Caco-2 (cell line): Measurements from ENCODE around the gene SPATA2L. TPM values are rescaled to one million over a fixed set of nuclear protein-coding genes. Genes with fewer than 3 reads are reported as not detected.

ENCODE experiments used
- BruUV-seq: library from RNA; stranded (reverse); fragments of 400-500 nt; replicated peaks from 2 replicates; lab custom pipeline; 2021; lab: Mats Ljungman, UMichigan
- CTCF ChIA-PET: fragments of 300-600 bp; sonication (Branson Sonifier 250); formaldehyde crosslinking; loops from one replicate; lab custom pipeline; 2022; ENCODE audit warnings: antibody characterized with exemption; lab: Charles Lee
- POLR2A ChIA-PET: fragments of 300-600 bp; sonication (Branson Sonifier 250); formaldehyde crosslinking; loops from one replicate; lab custom pipeline; 2022; ENCODE audit warnings: antibody characterized with exemption; lab: Charles Lee
- DNase-seq, 2 experiments: peaks; one replicate each; pipeline versions ENCODE4 v3.0.0 to v3.0.0-alpha.2; 2020 to 2022
- H3K27me3 ChIP-seq: replicated peaks from 2 replicates; pipeline ENCODE4 v1.6.0; 2011; ENCODE audit warnings: low read length; ENCODE audit not compliant: control insufficient read depth, insufficient read depth
- H3K36me3 ChIP-seq: 2 replicates; pipeline ENCODE4 v1.5.1; 2011; ENCODE audit warnings: low read length; ENCODE audit not compliant: control insufficient read depth, insufficient read depth
- H3K4me1 ChIP-seq: fragments of 250-450 bp; sonication (Bioruptor Pico); 2 replicates; pipeline ENCODE4 v1.5.1; 2020; ENCODE audit warnings: mild to moderate bottlenecking
- H3K4me3 ChIP-seq: 2 replicates; pipeline ENCODE4 v1.5.1; 2011; ENCODE audit warnings: low read depth, mild to moderate bottlenecking, control low read depth, low read length
- H3K9me3 ChIP-seq: fragments of 250-450 bp; sonication (Bioruptor Pico); 2 replicates; pipeline ENCODE4 v1.5.1; 2020; ENCODE audit warnings: mild to moderate bottlenecking, moderate library complexity
- H3K27ac Mint-ChIP-seq: one replicate; pipeline ENCODE4 v1.8.0; 2022; ENCODE audit warnings: mixed read lengths; ENCODE audit not compliant: unreplicated experiment
- H3K27me3 Mint-ChIP-seq: one replicate; pipeline ENCODE4 v1.8.0; 2022; ENCODE audit warnings: mixed read lengths; ENCODE audit not compliant: insufficient read depth, unreplicated experiment
- H3K36me3 Mint-ChIP-seq: one replicate; pipeline ENCODE4 v1.8.0; 2022; ENCODE audit warnings: mild to moderate bottlenecking, mixed read lengths; ENCODE audit not compliant: insufficient read depth, unreplicated experiment
- H3K4me1 Mint-ChIP-seq: one replicate; pipeline ENCODE4 v1.8.0; 2022; ENCODE audit warnings: low read depth, mixed read lengths; ENCODE audit not compliant: unreplicated experiment
- H3K4me3 Mint-ChIP-seq: one replicate; pipeline ENCODE4 v1.8.0; 2022; ENCODE audit warnings: mild to moderate bottlenecking, moderate library complexity, mixed read lengths; ENCODE audit not compliant: unreplicated experiment
- H3K9me3 Mint-ChIP-seq: one replicate; pipeline ENCODE4 v1.8.0; 2022; ENCODE audit warnings: mixed read lengths; ENCODE audit not compliant: unreplicated experiment
- intact Hi-C: fragments of 100-400 bp; cut with micrococcal nuclease; formaldehyde crosslinking; loops from one replicate; pipeline ENCODE4 v1.10.0; 2022; ENCODE audit not compliant: unreplicated experiment
- total RNA-seq: library from RNA; stranded (reverse); gene quantifications from 2 replicates; pipeline ENCODE4 v1.2.3, GENCODE V29; 2022
- TF ChIP-seq, protein P1 (sequence below), 2 experiments: fragments of 200-600 bp in 1 of 2; IDR thresholded peaks; 1 replicate in 1 of 2; 2 replicates in 1 of 2; pipeline versions ENCODE4 v1.5.1 to v1.8.0; 2011 to 2022; ENCODE audit warnings: antibody characterized with exemption in 1 of 2, control low read depth in 1 of 2, inconsistent platforms in 1 of 2, low read depth in 1 of 2, low read length in 1 of 2, mild to moderate bottlenecking in 1 of 2, moderate library complexity in 1 of 2; ENCODE audit not compliant: insufficient read depth in 1 of 2, severe bottlenecking in 1 of 2, unreplicated experiment in 1 of 2

The SPATA2L gene
- total RNA-seq, 1 experiment from 2014 or later = 16.4 TPM

GRCh38 chr16:89748921-89749320, 47.4 kb upstream of the SPATA2L start:
- Histone ChIP-seq H3K4me3 (no peak overlapping the region), H3K27me3 (no peaks in the 10 kb centered on the region), H3K36me3 (peaks cover 11% of the 10 kb centered on the region), H3K4me1 (no peaks in the 10 kb centered on the region), H3K9me3 (no peaks in the 10 kb centered on the region)
- POLR2A ChIA-PET = no interaction called here
- Mint-ChIP-seq H3K4me1 (no peaks in the 10 kb centered on the region), H3K9me3 (no peaks in the 10 kb centered on the region), H3K36me3 (peaks cover 83% of the 10 kb centered on the region), H3K27me3 (no peaks in the 10 kb centered on the region), H3K4me3 (no peak overlapping the region), H3K27ac (no peak overlapping the region)
- DNase-seq = no peak
- no TSS peak for BruUV-seq
- TF ChIP-seq, protein P1, sequence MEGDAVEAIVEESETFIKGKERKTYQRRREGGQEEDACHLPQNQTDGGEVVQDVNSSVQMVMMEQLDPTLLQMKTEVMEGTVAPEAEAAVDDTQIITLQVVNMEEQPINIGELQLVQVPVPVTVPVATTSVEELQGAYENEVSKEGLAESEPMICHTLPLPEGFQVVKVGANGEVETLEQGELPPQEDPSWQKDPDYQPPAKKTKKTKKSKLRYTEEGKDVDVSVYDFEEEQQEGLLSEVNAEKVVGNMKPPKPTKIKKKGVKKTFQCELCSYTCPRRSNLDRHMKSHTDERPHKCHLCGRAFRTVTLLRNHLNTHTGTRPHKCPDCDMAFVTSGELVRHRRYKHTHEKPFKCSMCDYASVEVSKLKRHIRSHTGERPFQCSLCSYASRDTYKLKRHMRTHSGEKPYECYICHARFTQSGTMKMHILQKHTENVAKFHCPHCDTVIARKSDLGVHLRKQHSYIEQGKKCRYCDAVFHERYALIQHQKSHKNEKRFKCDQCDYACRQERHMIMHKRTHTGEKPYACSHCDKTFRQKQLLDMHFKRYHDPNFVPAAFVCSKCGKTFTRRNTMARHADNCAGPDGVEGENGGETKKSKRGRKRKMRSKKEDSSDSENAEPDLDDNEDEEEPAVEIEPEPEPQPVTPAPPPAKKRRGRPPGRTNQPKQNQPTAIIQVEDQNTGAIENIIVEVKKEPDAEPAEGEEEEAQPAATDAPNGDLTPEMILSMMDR (IDR thresholded peaks at IDR 0.05; ENCODE audit: insufficient read depth in 1 of 2, low read depth in 1 of 2, low read length in 1 of 2, severe bottlenecking in 1 of 2, unreplicated experiment in 1 of 2) = no peak
- intact Hi-C loops = no loop called here
- CTCF ChIA-PET = interaction anchor here (0.6 kb wide), 1 partner anchor 47 kb away, joined by 5 read pairs; the partner anchor contains the start of gene SPATA2L

DNA sequence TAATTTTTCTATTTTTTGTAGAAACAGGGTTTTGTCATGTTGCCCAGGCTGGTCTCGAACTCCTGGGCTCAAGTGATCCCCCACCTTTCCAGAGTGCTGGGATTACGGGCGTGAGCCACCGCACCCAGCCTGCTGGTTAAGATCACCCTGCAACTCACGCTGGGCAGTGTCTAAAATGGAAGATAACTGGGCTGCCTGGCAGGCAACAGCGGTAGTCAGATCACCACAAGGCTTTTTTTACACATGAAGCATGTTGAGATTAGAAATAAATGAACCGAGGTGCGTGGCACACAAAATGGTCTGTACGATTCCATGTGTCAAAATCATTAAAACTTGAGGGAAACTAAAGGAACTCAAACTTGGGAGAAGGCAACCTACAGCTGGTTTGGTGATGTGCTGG, 46.6 kb upstream of the SPATA2L start:
- H3K27me3 ChIP-seq = no peaks in the 10 kb centered on the region
- ChIA-PET CTCF (no interaction called here), POLR2A (no interaction called here)
- Mint-ChIP-seq H3K4me1 (no peaks in the 10 kb centered on the region), H3K9me3 (no peaks in the 10 kb centered on the region), H3K27me3 (no peaks in the 10 kb centered on the region), H3K36me3 (peaks cover 84% of the 10 kb centered on the region), H3K4me3 (no peak overlapping the region), H3K27ac (no peak overlapping the region)
- DNase-seq = no peak
- no peaks in the 10 kb centered on the region for H3K4me1 ChIP-seq
- peaks cover 11% of the 10 kb centered on the region for H3K36me3 ChIP-seq
- intact Hi-C loops = no loop called here
- H3K9me3 ChIP-seq = no peaks in the 10 kb centered on the region
- BruUV-seq = no TSS peak
- H3K4me3 ChIP-seq = no peak overlapping the region
- TF ChIP-seq, protein P1 (IDR thresholded peaks at IDR 0.05; ENCODE audit: insufficient read depth in 1 of 2, low read depth in 1 of 2, low read length in 1 of 2, severe bottlenecking in 1 of 2, unreplicated experiment in 1 of 2) = no peak

- H3K4me3 Mint-ChIP-seq = no peak overlapping the region
- BruUV-seq = no TSS peak
- Histone ChIP-seq H3K27me3 (no peaks in the 10 kb centered on the region), H3K4me3 (no peak overlapping the region), H3K9me3 (no peaks in the 10 kb centered on the region), H3K4me1 (no peaks in the 10 kb centered on the region), H3K36me3 (peaks cover 13% of the 10 kb centered on the region)
- intact Hi-C loops = no loop called here
- ChIA-PET POLR2A (no interaction called here), CTCF (no interaction called here)
- H3K36me3 Mint-ChIP-seq = peaks cover 90% of the 10 kb centered on the region
- no peaks in the 10 kb centered on the region for H3K27me3 Mint-ChIP-seq
- TF ChIP-seq, protein P1 (IDR thresholded peaks at IDR 0.05; ENCODE audit: insufficient read depth in 1 of 2, low read depth in 1 of 2, low read length in 1 of 2, severe bottlenecking in 1 of 2, unreplicated experiment in 1 of 2) = no peak
- H3K4me1 Mint-ChIP-seq = no peaks in the 10 kb centered on the region
- H3K9me3 Mint-ChIP-seq = no peaks in the 10 kb centered on the region
- H3K27ac Mint-ChIP-seq = no peak overlapping the region
- no peak for DNase-seq
Measured at GRCh38 chr16:89746043-89746442, 44.5 kb upstream of the SPATA2L start.
